ENCODE measurements around the gene TSKU. TPM values are rescaled to one million over a fixed set of nuclear protein-coding genes. Genes with fewer than 3 reads are reported as not detected.

TSKU gene
- total RNA-seq, 1 donor from 2014 or later, result 144 TPM

- H3K4me3 ChIP-seq, result no peak overlapping the region
- H3K27me3 ChIP-seq, result no peaks in the 10 kb centered on the region
- TF ChIP-seq POLR2AphosphoS5 (IDR thresholded peaks at IDR 0.05; ENCODE audit: insufficient read depth in 1 of 2, low read depth in 1 of 2) (no peak), POLR2A (IDR thresholded peaks at IDR 0.05) (no peak), CTCF (IDR thresholded peaks at IDR 0.05) (no peak)
- intact Hi-C loops (cut with DNase I), result no loop called here
- DNase-seq (ENCODE audit: extremely low spot score in 2 of 2), result no peak
- peaks cover 8% of the 10 kb centered on the region for H3K4me1 ChIP-seq
- no peaks in the 10 kb centered on the region for H3K9me3 ChIP-seq
- no peaks in the 10 kb centered on the region for H3K36me3 ChIP-seq
- peak overlapping the region; percentile 45 for H3K27ac ChIP-seq
Observed at GRCh38 chr11:76742902-76743301, 40.3 kb upstream of the TSKU start.

GRCh38 chr11:76744186-76745043, 38.7 kb upstream of the TSKU start:
- TF ChIP-seq POLR2AphosphoS5 (IDR thresholded peaks at IDR 0.05; ENCODE audit: insufficient read depth in 1 of 2, low read depth in 1 of 2) (peak; percentile 44 to 68), CTCF (IDR thresholded peaks at IDR 0.05) (no peak), POLR2A (IDR thresholded peaks at IDR 0.05) (no peak)
- peaks cover 8% of the 10 kb centered on the region for H3K4me1 ChIP-seq
- no peaks in the 10 kb centered on the region for H3K9me3 ChIP-seq
- no peak overlapping the region for H3K4me3 ChIP-seq
- no peaks in the 10 kb centered on the region for H3K27me3 ChIP-seq
- no peak for DNase-seq (ENCODE audit: extremely low spot score in 2 of 2)
- no peaks in the 10 kb centered on the region for H3K36me3 ChIP-seq
- intact Hi-C loops (cut with DNase I), result no loop called here
- peak overlapping the region; percentile 45 for H3K27ac ChIP-seq

GRCh38 chr11:76745044-76745376, 38.1 kb upstream of the TSKU start:
- Histone ChIP-seq H3K27me3 (no peaks in the 10 kb centered on the region), H3K9me3 (no peaks in the 10 kb centered on the region), H3K36me3 (no peaks in the 10 kb centered on the region), H3K4me1 (peaks cover 8% of the 10 kb centered on the region), H3K27ac (peak overlapping the region; percentile 40), H3K4me3 (no peak overlapping the region)
- no peak for TF ChIP-seq CTCF (IDR thresholded peaks at IDR 0.05)
- peak in 1 of 2 donors; percentile 38 for TF ChIP-seq POLR2AphosphoS5 (IDR thresholded peaks at IDR 0.05; ENCODE audit: insufficient read depth in 1 of 2, low read depth in 1 of 2)
- TF ChIP-seq POLR2A (IDR thresholded peaks at IDR 0.05), result no peak
- intact Hi-C loops (cut with DNase I), result no loop called here
- no peak for DNase-seq (ENCODE audit: extremely low spot score in 2 of 2)

- TF ChIP-seq POLR2AphosphoS5 (IDR thresholded peaks at IDR 0.05; ENCODE audit: insufficient read depth in 1 of 2, low read depth in 1 of 2) (no peak), CTCF (IDR thresholded peaks at IDR 0.05) (no peak), POLR2A (IDR thresholded peaks at IDR 0.05) (no peak)
- no peaks in the 10 kb centered on the region for H3K9me3 ChIP-seq
- no peak for DNase-seq (ENCODE audit: extremely low spot score in 2 of 2)
- no peaks in the 10 kb centered on the region for H3K27me3 ChIP-seq
- H3K36me3 ChIP-seq, result no peaks in the 10 kb centered on the region
- intact Hi-C loops (cut with DNase I), result no loop called here
- peaks cover 8% of the 10 kb centered on the region for H3K4me1 ChIP-seq
- H3K27ac ChIP-seq, result peak overlapping the region; percentile 40
- H3K4me3 ChIP-seq, result no peak overlapping the region
Observed at GRCh38 chr11:76745561-76746207, 37.5 kb upstream of the TSKU start.
